CD14-positive monocyte (primary cell): ENCODE data around the gene PRM3. TPM values are rescaled to one million over a fixed set of nuclear protein-coding genes. Genes with fewer than 3 reads are reported as not detected.

Source experiments
- DNase-seq, 3 donors: peaks; one replicate each; pipeline ENCODE4 v3.0.0-alpha.2; 2011 to 2022
- H2AFZ ChIP-seq: 2 replicates; pipeline ENCODE4 v1.6.0; 2012; ENCODE audit warnings: mild to moderate bottlenecking, low read depth, low read length, inconsistent platforms; ENCODE audit not compliant: insufficient read depth, poor library complexity, severe bottlenecking
- H3K27ac ChIP-seq, 2 donors: 1 replicate in 1 of 2; 2 replicates in 1 of 2; pipeline ENCODE4 v1.5.1; 2012 to 2013; ENCODE audit warnings: low read length in 2 of 2, control low read depth in 1 of 2, inconsistent platforms in 1 of 2, low read depth in 1 of 2, mild to moderate bottlenecking in 1 of 2
- H3K27me3 ChIP-seq, 2 donors: one replicate each; pipeline versions ENCODE4 v1.6.0 to v1.6.1; 2011 to 2013; ENCODE audit warnings: low read length in 2 of 2; ENCODE audit not compliant: control insufficient read depth in 2 of 2, insufficient read depth in 2 of 2
- H3K36me3 ChIP-seq, 2 donors: replicated peaks in 1 of 2; 1 replicate in 1 of 2; 2 replicates in 1 of 2; pipeline versions ENCODE4 v1.5.1 to v1.6.1; 2012 to 2013; ENCODE audit warnings: low read length in 2 of 2, control low read depth in 1 of 2, inconsistent platforms in 1 of 2, mild to moderate bottlenecking in 1 of 2; ENCODE audit not compliant: insufficient read depth in 2 of 2, control insufficient read depth in 1 of 2
- H3K4me1 ChIP-seq, 2 donors: 1 replicate in 1 of 2; 2 replicates in 1 of 2; pipeline versions ENCODE4 v1.5.1 to v1.6.1; 2012 to 2013; ENCODE audit warnings: low read length in 2 of 2, control low read depth in 1 of 2, inconsistent platforms in 1 of 2, mild to moderate bottlenecking in 1 of 2, moderate library complexity in 1 of 2; ENCODE audit not compliant: insufficient read depth in 2 of 2, control insufficient read depth in 1 of 2
- H3K4me2 ChIP-seq: replicated peaks from 2 replicates; pipeline ENCODE3; 2012; ENCODE audit warnings: low read length, moderate library complexity, mild to moderate bottlenecking; ENCODE audit not compliant: poor library complexity, severe bottlenecking; ENCODE audit errors: extremely low read depth
- H3K4me3 ChIP-seq, 3 experiments: fragments of 200-600 bp in 1 of 3; sonication (generic) in 1 of 3; replicated peaks in 1 of 3; 1 replicate in 2 of 3; 2 replicates in 1 of 3; pipeline ENCODE4 v1.5.1; 2011 to 2013; ENCODE audit warnings: low read length in 3 of 3, mild to moderate bottlenecking in 3 of 3, control low read depth in 2 of 3, low read depth in 2 of 3, inconsistent platforms in 1 of 3, moderate library complexity in 1 of 3
- H3K79me2 ChIP-seq: 2 replicates; pipeline ENCODE4 v1.6.0; 2012; ENCODE audit warnings: mild to moderate bottlenecking, control low read depth, inconsistent platforms, low read length, moderate library complexity; ENCODE audit not compliant: insufficient read depth
- H3K9ac ChIP-seq: 2 replicates; pipeline ENCODE4 v1.6.0; 2017; ENCODE audit warnings: low read length, mild to moderate bottlenecking; ENCODE audit not compliant: insufficient read depth, poor library complexity, severe bottlenecking
- H3K9me3 ChIP-seq, 2 donors: replicated peaks in 1 of 2; 1 replicate in 1 of 2; 2 replicates in 1 of 2; pipeline versions ENCODE4 v1.5.1 to v1.6.1; 2012 to 2013; ENCODE audit warnings: low read length in 2 of 2, control low read depth in 1 of 2; ENCODE audit not compliant: control insufficient read depth in 1 of 2, insufficient read depth in 1 of 2
- H4K20me1 ChIP-seq: 2 replicates; pipeline ENCODE4 v1.6.0; 2012; ENCODE audit warnings: mild to moderate bottlenecking, low read length, control low read depth, moderate library complexity; ENCODE audit not compliant: insufficient read depth
- H3K27ac Mint-ChIP-seq, 7 donors: one replicate each; pipeline ENCODE4 v1.8.0; 2020; ENCODE audit warnings: mild to moderate bottlenecking in 7 of 7, mixed read lengths in 7 of 7, moderate library complexity in 6 of 7, inconsistent platforms in 2 of 7
- H3K27me3 Mint-ChIP-seq, 3 donors: one replicate each; pipeline ENCODE4 v1.8.0; 2021 to 2022; ENCODE audit warnings: low read depth in 3 of 3, mild to moderate bottlenecking in 3 of 3, mixed read lengths in 3 of 3, moderate library complexity in 3 of 3, inconsistent platforms in 1 of 3
- H3K36me3 Mint-ChIP-seq, 2 donors: one replicate each; pipeline ENCODE4 v1.8.0; 2020; ENCODE audit warnings: mixed read lengths in 2 of 2, inconsistent platforms in 1 of 2, mild to moderate bottlenecking in 1 of 2
- H3K4me1 Mint-ChIP-seq: one replicate; pipeline ENCODE4 v1.8.0; 2020; ENCODE audit warnings: mild to moderate bottlenecking, mixed read lengths
- H3K4me3 Mint-ChIP-seq, 2 donors: one replicate each; pipeline ENCODE4 v1.8.0; 2020; ENCODE audit warnings: mild to moderate bottlenecking in 2 of 2, mixed read lengths in 2 of 2, moderate library complexity in 1 of 2
- H3K9me3 Mint-ChIP-seq, 7 donors: one replicate each; pipeline ENCODE4 v1.8.0; 2020 to 2022; ENCODE audit warnings: mixed read lengths in 7 of 7, mild to moderate bottlenecking in 6 of 7, moderate library complexity in 6 of 7, inconsistent platforms in 2 of 7
- WGBS: methylation state at CpG from one replicate; pipeline ENCODE4 v1.1.5; 2013; ENCODE audit warnings: missing lambda C conversion rate; ENCODE audit not compliant: insufficient coverage; 5-methylcytosine and 5-hydroxymethylcytosine counted together
- intact Hi-C, 2 donors: fragments of 100-400 bp; cut with micrococcal nuclease; formaldehyde crosslinking; loops; one replicate each; pipeline versions ENCODE4 v1.15.0 to v1.15.1; 2023
- polyA plus RNA-seq, 3 donors: library from polyadenylated mRNA; depleted of rRNA in 1 of 3; unstranded in 2 of 3; stranded (reverse) in 1 of 3; fragments of 300-500 nt in 2 of 3; fragments of >200 nt in 1 of 3; fragmentation: Illumina TruSeq in 2 of 3; gene quantifications; 1 replicate in 2 of 3; 2 replicates in 1 of 3; pipeline ENCODE4 v1.2.3, GENCODE V29; 2012 to 2021
- TF ChIP-seq, protein P1 (sequence below): fragments of 200-600 bp; IDR thresholded peaks from one replicate; pipeline ENCODE4 v1.8.0; 2022; ENCODE audit warnings: antibody characterized with exemption, mild to moderate bottlenecking

The PRM3 gene
- polyA plus RNA-seq, 3 donors: not detected

DNA sequence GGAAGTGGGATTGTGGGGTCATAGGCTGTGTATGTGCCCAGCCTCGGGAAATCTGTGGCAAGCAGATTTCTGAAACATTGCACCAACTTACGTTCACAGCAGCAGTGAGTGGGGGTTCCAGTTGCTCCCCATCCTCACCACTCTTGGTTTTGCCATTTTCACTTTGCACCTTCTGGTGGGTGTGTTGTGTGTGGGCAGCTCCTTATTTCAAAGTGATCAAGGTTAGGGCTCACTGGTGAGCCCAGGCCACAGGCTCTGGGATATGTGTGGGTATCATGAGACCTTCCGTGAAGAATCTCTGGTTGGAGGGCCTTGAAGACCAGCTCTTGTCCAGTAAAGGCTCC lies 37.2 kb upstream of the PRM3 start:
- 80% methylated on average over 1 of the region's 3 CpGs for WGBS
- no peak for DNase-seq
- Histone ChIP-seq H3K9ac (no peak overlapping the region), H4K20me1 (no peaks in the 10 kb centered on the region), H3K4me1 (peaks cover 70 to 75% of the 10 kb centered on the region in 2 donors), H2AFZ (no peak overlapping the region), H3K79me2 (no peaks in the 10 kb centered on the region), H3K36me3 (no peaks in the 10 kb centered on the region), H3K27ac (peak overlapping the region; percentile 36 to 72), H3K9me3 (no peaks in the 10 kb centered on the region), H3K4me3 (peak overlapping the region in 1 of 3 experiments; percentile 41), H3K4me2 (peak overlapping the region; percentile 50), H3K27me3 (peaks cover 0 to 8% of the 10 kb centered on the region in 2 donors)
- H3K4me3 Mint-ChIP-seq: no peak overlapping the region
- peaks cover 0 to 2% (median 0%) of the 10 kb centered on the region in 7 donors for H3K9me3 Mint-ChIP-seq
- H3K36me3 Mint-ChIP-seq: peaks cover 0 to 7% of the 10 kb centered on the region in 2 donors
- peaks cover 16 to 30% (median 21%) of the 10 kb centered on the region in 3 donors for H3K27me3 Mint-ChIP-seq
- TF ChIP-seq, protein P1, sequence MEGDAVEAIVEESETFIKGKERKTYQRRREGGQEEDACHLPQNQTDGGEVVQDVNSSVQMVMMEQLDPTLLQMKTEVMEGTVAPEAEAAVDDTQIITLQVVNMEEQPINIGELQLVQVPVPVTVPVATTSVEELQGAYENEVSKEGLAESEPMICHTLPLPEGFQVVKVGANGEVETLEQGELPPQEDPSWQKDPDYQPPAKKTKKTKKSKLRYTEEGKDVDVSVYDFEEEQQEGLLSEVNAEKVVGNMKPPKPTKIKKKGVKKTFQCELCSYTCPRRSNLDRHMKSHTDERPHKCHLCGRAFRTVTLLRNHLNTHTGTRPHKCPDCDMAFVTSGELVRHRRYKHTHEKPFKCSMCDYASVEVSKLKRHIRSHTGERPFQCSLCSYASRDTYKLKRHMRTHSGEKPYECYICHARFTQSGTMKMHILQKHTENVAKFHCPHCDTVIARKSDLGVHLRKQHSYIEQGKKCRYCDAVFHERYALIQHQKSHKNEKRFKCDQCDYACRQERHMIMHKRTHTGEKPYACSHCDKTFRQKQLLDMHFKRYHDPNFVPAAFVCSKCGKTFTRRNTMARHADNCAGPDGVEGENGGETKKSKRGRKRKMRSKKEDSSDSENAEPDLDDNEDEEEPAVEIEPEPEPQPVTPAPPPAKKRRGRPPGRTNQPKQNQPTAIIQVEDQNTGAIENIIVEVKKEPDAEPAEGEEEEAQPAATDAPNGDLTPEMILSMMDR: no peak
- intact Hi-C loops: loop anchor here (5.0 kb wide), 3 partner anchors 37 to 52 kb away; partner anchors contain the start of gene RMI2 (in 1 of the 2)
- H3K4me1 Mint-ChIP-seq: peaks cover 75% of the 10 kb centered on the region
- peak overlapping the region; percentile 54 to 92 (median 85) for H3K27ac Mint-ChIP-seq

DNA sequence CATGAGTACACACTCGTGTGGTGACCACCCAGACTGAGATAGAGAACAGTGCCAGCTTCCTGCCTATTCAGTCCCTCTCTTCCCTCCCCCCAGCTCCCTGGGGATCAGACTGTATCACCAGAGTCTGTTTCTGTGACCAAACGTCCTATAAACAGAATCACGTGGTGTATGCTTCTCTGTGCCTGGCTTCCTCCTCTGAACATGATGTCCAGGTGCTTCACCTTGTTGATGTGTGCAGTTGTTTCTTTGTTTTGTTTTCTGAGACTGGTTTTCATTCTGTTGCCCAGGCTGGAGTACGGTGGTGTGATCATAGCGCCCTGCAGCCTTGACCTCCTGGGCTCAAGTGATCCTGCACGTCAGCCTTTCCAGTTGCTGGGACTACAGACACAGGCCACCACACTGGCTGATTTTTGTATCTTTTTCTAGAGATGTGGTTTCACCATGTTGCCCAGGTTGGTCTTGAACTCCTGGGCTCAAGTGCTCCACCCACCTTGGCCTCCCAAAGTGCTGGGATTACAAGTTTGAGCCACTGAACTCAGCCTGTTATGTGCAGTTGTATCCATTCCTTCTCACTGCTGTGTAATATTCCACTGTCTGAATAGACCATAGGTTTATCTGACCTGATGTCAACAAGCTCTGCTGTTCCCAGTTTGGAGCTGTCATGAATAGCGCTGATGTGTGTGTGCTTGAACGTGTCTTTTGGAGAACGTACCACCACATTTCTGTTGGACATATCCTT lies 36.6 kb upstream of the PRM3 start:
- Histone ChIP-seq H2AFZ (no peak overlapping the region), H3K79me2 (no peaks in the 10 kb centered on the region), H3K4me1 (peaks cover 76 to 81% of the 10 kb centered on the region in 2 donors), H3K9me3 (no peaks in the 10 kb centered on the region), H3K36me3 (no peaks in the 10 kb centered on the region), H3K27ac (peak overlapping the region in 1 of 2 donors; percentile 72), H3K4me3 (peak overlapping the region in 1 of 3 experiments; percentile 41), H3K9ac (no peak overlapping the region), H4K20me1 (no peaks in the 10 kb centered on the region), H3K27me3 (peaks cover 0 to 5% of the 10 kb centered on the region in 2 donors), H3K4me2 (no peak overlapping the region)
- peaks cover 0 to 7% of the 10 kb centered on the region in 2 donors for H3K36me3 Mint-ChIP-seq
- TF ChIP-seq, protein P1: no peak
- peaks cover 78% of the 10 kb centered on the region for H3K4me1 Mint-ChIP-seq
- peak overlapping the region in 1 of 2 donors; percentile 63 for H3K4me3 Mint-ChIP-seq
- H3K27me3 Mint-ChIP-seq: peaks cover 15 to 25% (median 16%) of the 10 kb centered on the region in 3 donors
- peaks cover 0 to 2% (median 0%) of the 10 kb centered on the region in 7 donors for H3K9me3 Mint-ChIP-seq
- DNase-seq: no peak
- WGBS: 94% methylated on average over 6 of the region's 9 CpGs
- H3K27ac Mint-ChIP-seq: peak overlapping the region; percentile 37 to 92 (median 66)
- intact Hi-C loops: loop anchor here (5.0 kb wide), 3 partner anchors 37 to 52 kb away; partner anchors contain the start of gene RMI2 (in 1 of the 2)
